OCI-LY1 (cell line): ENCODE measurements around the gene TRAPPC10.

Experiments
- H2AFZ ChIP-seq: fragments of 200-600 bp; sonication (generic), shearing (Covaris generic); 2 replicates; pipeline ENCODE4 v1.6.0; 2014; ENCODE audit warnings: antibody characterized with exemption, mild to moderate bottlenecking, low read length
- H3F3A ChIP-seq: fragments of 200-600 bp; sonication (generic), shearing (Covaris generic); 2 replicates; pipeline ENCODE4 v1.6.0; 2014; ENCODE audit warnings: mild to moderate bottlenecking, antibody characterized with exemption, low read length, moderate library complexity; ENCODE audit not compliant: insufficient read depth
- H3K27ac ChIP-seq: fragments of 200-600 bp; sonication (generic); 2 replicates; pipeline ENCODE4 v1.5.1; 2014; ENCODE audit warnings: low read length, mixed run types, mild to moderate bottlenecking, low read depth; ENCODE audit not compliant: poor library complexity, severe bottlenecking
- H3K27me3 ChIP-seq: fragments of 200-600 bp; sonication (generic); 2 replicates; pipeline ENCODE4 v1.6.0; 2014; ENCODE audit warnings: antibody characterized with exemption, mild to moderate bottlenecking, low read length, moderate library complexity; ENCODE audit not compliant: insufficient read depth
- H3K36me3 ChIP-seq: fragments of 200-600 bp; sonication (generic); 2 replicates; pipeline ENCODE4 v1.6.1; 2014; ENCODE audit warnings: mild to moderate bottlenecking, antibody characterized with exemption, low read length, moderate library complexity, mixed read lengths; ENCODE audit not compliant: insufficient read depth
- H3K4me1 ChIP-seq: fragments of 200-600 bp; sonication (generic); 2 replicates; pipeline ENCODE4 v1.5.1; 2014; ENCODE audit warnings: mild to moderate bottlenecking, low read length, moderate library complexity; ENCODE audit not compliant: insufficient read depth, severe bottlenecking
- H3K4me2 ChIP-seq: fragments of 200-600 bp; sonication (generic), shearing (Covaris generic); 2 replicates; pipeline ENCODE4 v1.6.1; 2014; ENCODE audit warnings: low read length
- H3K4me3 ChIP-seq: fragments of 200-600 bp; sonication (generic); 2 replicates; pipeline ENCODE4 v1.5.1; 2014; ENCODE audit warnings: low read length, low read depth, mild to moderate bottlenecking, mixed read lengths; ENCODE audit not compliant: poor library complexity, severe bottlenecking
- H3K79me2 ChIP-seq: fragments of 200-600 bp; shearing (Covaris generic); 2 replicates; pipeline ENCODE4 v1.6.1; 2016; ENCODE audit warnings: mixed run types, low read length, mixed read lengths; ENCODE audit not compliant: insufficient read depth
- H3K9ac ChIP-seq: fragments of 200-600 bp; sonication (generic), shearing (Covaris generic); 2 replicates; pipeline ENCODE4 v1.6.1; 2014; ENCODE audit warnings: mild to moderate bottlenecking, low read length, mixed read lengths
- H3K9me2 ChIP-seq: fragments of 200-600 bp; sonication (generic), shearing (Covaris generic); 2 replicates; pipeline ENCODE4 v1.6.1; 2014; ENCODE audit warnings: low read depth, mild to moderate bottlenecking, low read length, mixed read lengths
- H3K9me3 ChIP-seq: fragments of 200-600 bp; shearing (Covaris generic); 2 replicates; pipeline ENCODE4 v1.6.1; 2014; ENCODE audit warnings: low read length, mixed read lengths
- H4K20me1 ChIP-seq: fragments of 200-600 bp; sonication (generic), shearing (Covaris generic); 2 replicates; pipeline ENCODE4 v1.6.0; 2016; ENCODE audit warnings: mild to moderate bottlenecking, low read length; ENCODE audit not compliant: insufficient read depth
- CTCF ChIP-seq: fragments of 200-600 bp; sonication (generic), shearing (Covaris generic); IDR thresholded peaks from 2 replicates; pipeline ENCODE4 v1.5.1; 2017; ENCODE audit warnings: mild to moderate bottlenecking, antibody characterized with exemption, low read length, moderate library complexity, mixed read lengths
- EZH2 ChIP-seq: fragments of 200-600 bp; sonication (generic), shearing (Covaris generic); IDR thresholded peaks from 2 replicates; pipeline ENCODE4 v1.8.0; 2017; ENCODE audit warnings: borderline replicate concordance, mixed run types, mild to moderate bottlenecking, antibody characterized with exemption, low read length, moderate library complexity, mixed read lengths

Gene TRAPPC10

GRCh38 chr21:43970551-43970950 is 41.6 kb upstream of the TRAPPC10 start:
- Histone ChIP-seq H3K79me2 (no peaks in the 10 kb centered on the region), H3K27me3 (no peaks in the 10 kb centered on the region), H3F3A (no peaks in the 10 kb centered on the region), H3K9ac (no peak overlapping the region), H3K4me3 (no peak overlapping the region), H3K4me2 (no peak overlapping the region), H4K20me1 (no peaks in the 10 kb centered on the region), H3K9me2 (no peaks in the 10 kb centered on the region), H3K4me1 (peaks cover 7% of the 10 kb centered on the region), H3K36me3 (peaks cover 18% of the 10 kb centered on the region; the same call in 1 of the 2 replicates), H3K9me3 (no peaks in the 10 kb centered on the region), H2AFZ (no peak overlapping the region), H3K27ac (no peak overlapping the region)
- TF ChIP-seq EZH2 (no peak), CTCF (no peak)

GRCh38 chr21:43971201-43971991 is 40.7 kb upstream of the TRAPPC10 start:
- Histone ChIP-seq H3K36me3 (peaks cover 18% of the 10 kb centered on the region; the same call in 1 of the 2 replicates), H3K79me2 (no peaks in the 10 kb centered on the region), H3K9ac (no peak overlapping the region), H3K4me3 (no peak overlapping the region), H2AFZ (no peak overlapping the region), H3K4me1 (peaks cover 7% of the 10 kb centered on the region), H3K9me3 (no peaks in the 10 kb centered on the region), H3K4me2 (no peak overlapping the region), H4K20me1 (no peaks in the 10 kb centered on the region), H3K9me2 (no peaks in the 10 kb centered on the region), H3K27me3 (no peaks in the 10 kb centered on the region), H3F3A (no peaks in the 10 kb centered on the region), H3K27ac (no peak overlapping the region)
- no peak for TF ChIP-seq EZH2
- TF ChIP-seq CTCF, result no peak

GRCh38 chr21:43971992-43972255 is 40.2 kb upstream of the TRAPPC10 start:
- Histone ChIP-seq H3K4me1 (peaks cover 7% of the 10 kb centered on the region), H3K4me2 (no peak overlapping the region), H3K27ac (no peak overlapping the region), H3K4me3 (no peak overlapping the region), H3K9ac (no peak overlapping the region), H3K9me3 (no peaks in the 10 kb centered on the region), H3K9me2 (no peaks in the 10 kb centered on the region), H2AFZ (no peak overlapping the region), H3K27me3 (no peaks in the 10 kb centered on the region), H4K20me1 (no peaks in the 10 kb centered on the region), H3K36me3 (peaks cover 18% of the 10 kb centered on the region; the same call in 1 of the 2 replicates), H3F3A (no peaks in the 10 kb centered on the region), H3K79me2 (no peaks in the 10 kb centered on the region)
- TF ChIP-seq EZH2, result no peak
- TF ChIP-seq CTCF, result no peak
